Kidney epithelial cell (primary cell): Measurements from ENCODE around the gene PARP15. TPM values are rescaled to one million over a fixed set of nuclear protein-coding genes. Genes with fewer than 3 reads are reported as not detected.

ENCODE experiments used
- DNase-seq: peaks from one replicate; pipeline ENCODE4 v3.0.0-alpha.2; 2010; ENCODE audit warnings: low read depth
- H3K27me3 ChIP-seq: 2 replicates; pipeline ENCODE4 v1.6.0; 2011; ENCODE audit warnings: low read length; ENCODE audit not compliant: control insufficient read depth, insufficient read depth
- H3K36me3 ChIP-seq: 2 replicates; pipeline ENCODE4 v1.5.1; 2011; ENCODE audit warnings: low read length; ENCODE audit not compliant: control insufficient read depth, insufficient read depth
- H3K4me3 ChIP-seq: 2 replicates; pipeline ENCODE4 v1.5.1; 2011; ENCODE audit warnings: low read depth, mild to moderate bottlenecking, control low read depth, low read length
- total RNA-seq: library from RNA; depleted of rRNA; stranded (reverse); fragments of >200 nt; gene quantifications from 2 replicates; pipeline ENCODE4 v1.2.3, GENCODE V29; 2015
- TF ChIP-seq, protein P1 (sequence below): IDR thresholded peaks from 2 replicates; pipeline ENCODE4 v1.5.1; 2011; ENCODE audit warnings: mild to moderate bottlenecking, moderate library complexity, low read length, control low read depth, inconsistent platforms; ENCODE audit not compliant: insufficient read depth, poor library complexity, severe bottlenecking

The PARP15 gene
- under 0.01 TPM in 1 of 2 replicates, not detected in the other for total RNA-seq

GRCh38 chr3:122577409-122578031, at the start of gene PARP15:
PARP15 (plus strand) TSS chr3:122577650; CDS start chr3:122577668, 18 bp downstream.
- Histone ChIP-seq H3K4me3 (peak within 1 kb of the TSS; percentile 45), H3K36me3 (no peaks in the 10 kb centered on the region), H3K27me3 (no peaks in the 10 kb centered on the region)
- DNase-seq: no peak
- TF ChIP-seq, protein P1, sequence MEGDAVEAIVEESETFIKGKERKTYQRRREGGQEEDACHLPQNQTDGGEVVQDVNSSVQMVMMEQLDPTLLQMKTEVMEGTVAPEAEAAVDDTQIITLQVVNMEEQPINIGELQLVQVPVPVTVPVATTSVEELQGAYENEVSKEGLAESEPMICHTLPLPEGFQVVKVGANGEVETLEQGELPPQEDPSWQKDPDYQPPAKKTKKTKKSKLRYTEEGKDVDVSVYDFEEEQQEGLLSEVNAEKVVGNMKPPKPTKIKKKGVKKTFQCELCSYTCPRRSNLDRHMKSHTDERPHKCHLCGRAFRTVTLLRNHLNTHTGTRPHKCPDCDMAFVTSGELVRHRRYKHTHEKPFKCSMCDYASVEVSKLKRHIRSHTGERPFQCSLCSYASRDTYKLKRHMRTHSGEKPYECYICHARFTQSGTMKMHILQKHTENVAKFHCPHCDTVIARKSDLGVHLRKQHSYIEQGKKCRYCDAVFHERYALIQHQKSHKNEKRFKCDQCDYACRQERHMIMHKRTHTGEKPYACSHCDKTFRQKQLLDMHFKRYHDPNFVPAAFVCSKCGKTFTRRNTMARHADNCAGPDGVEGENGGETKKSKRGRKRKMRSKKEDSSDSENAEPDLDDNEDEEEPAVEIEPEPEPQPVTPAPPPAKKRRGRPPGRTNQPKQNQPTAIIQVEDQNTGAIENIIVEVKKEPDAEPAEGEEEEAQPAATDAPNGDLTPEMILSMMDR: peak; percentile 2

GRCh38 chr3:122530164-122530563, 47.3 kb upstream of the PARP15 start:
- TF ChIP-seq, protein P1: no peak
- H3K4me3 ChIP-seq: no peak overlapping the region
- no peaks in the 10 kb centered on the region for H3K27me3 ChIP-seq
- peaks cover 2% of the 10 kb centered on the region for H3K36me3 ChIP-seq
- no peak for DNase-seq

- DNase-seq: no peak
- Histone ChIP-seq H3K27me3 (no peaks in the 10 kb centered on the region), H3K4me3 (no peak overlapping the region), H3K36me3 (peaks cover 2% of the 10 kb centered on the region)
- TF ChIP-seq, protein P1: no peak
These were observed 44.0 kb upstream of the PARP15 start for GRCh38 chr3:122533480-122533879.

DNA sequence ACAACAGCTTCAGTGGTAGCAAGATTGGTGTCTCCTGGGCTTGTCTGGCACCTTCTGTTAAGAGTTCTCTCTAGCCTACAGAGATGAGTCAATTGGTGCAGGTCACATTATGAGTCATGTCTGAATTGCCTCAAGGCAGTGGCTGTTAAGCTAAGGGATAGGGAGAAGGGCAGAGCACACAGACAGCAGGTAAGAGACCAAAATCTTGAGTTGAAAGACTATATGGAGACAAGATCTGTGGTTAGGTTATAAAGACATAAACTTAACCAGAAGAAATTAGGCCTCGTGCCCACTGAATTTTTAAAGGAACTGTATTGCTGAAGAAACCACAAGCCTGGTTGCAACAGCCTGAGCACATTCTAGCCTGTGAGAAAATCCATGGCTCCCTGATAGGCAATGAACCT, 43.5 kb upstream of the PARP15 start:
- DNase-seq: peak; percentile 83
- Histone ChIP-seq H3K4me3 (no peak overlapping the region), H3K27me3 (no peaks in the 10 kb centered on the region), H3K36me3 (peaks cover 2% of the 10 kb centered on the region)
- TF ChIP-seq, protein P1: no peak

GRCh38 chr3:122535964-122536631, 41.4 kb upstream of the PARP15 start:
- TF ChIP-seq, protein P1: no peak
- no peaks in the 10 kb centered on the region for H3K27me3 ChIP-seq
- no peak overlapping the region for H3K4me3 ChIP-seq
- no peak for DNase-seq
- H3K36me3 ChIP-seq: peaks cover 2% of the 10 kb centered on the region

- TF ChIP-seq, protein P1: no peak
- no peak overlapping the region for H3K4me3 ChIP-seq
- peaks cover 2% of the 10 kb centered on the region for H3K36me3 ChIP-seq
- no peak for DNase-seq
- H3K27me3 ChIP-seq: no peaks in the 10 kb centered on the region
These were observed 40.8 kb upstream of the PARP15 start for GRCh38 chr3:122536632-122537001.
